Hematopoietic multipotent progenitor cell treated with erythropoietin and hydrocortisone succinate and interleukin-3 and kit ligand, for 8 days (in vitro differentiated cells): ENCODE results near the gene WNT3.
A peak's percentile ranks its signal among the peaks of the same experiment; 100 is the strongest.
"Not testable (repeated sequence)": the region's sequence is repeated elsewhere in the genome, so short reads cannot be mapped to it uniquely, and the experiment has no call there.

Source experiments
- DNase-seq: peaks from one replicate; pipeline ENCODE4 v3.0.0-alpha.2; 2015

WNT3 gene

DNA sequence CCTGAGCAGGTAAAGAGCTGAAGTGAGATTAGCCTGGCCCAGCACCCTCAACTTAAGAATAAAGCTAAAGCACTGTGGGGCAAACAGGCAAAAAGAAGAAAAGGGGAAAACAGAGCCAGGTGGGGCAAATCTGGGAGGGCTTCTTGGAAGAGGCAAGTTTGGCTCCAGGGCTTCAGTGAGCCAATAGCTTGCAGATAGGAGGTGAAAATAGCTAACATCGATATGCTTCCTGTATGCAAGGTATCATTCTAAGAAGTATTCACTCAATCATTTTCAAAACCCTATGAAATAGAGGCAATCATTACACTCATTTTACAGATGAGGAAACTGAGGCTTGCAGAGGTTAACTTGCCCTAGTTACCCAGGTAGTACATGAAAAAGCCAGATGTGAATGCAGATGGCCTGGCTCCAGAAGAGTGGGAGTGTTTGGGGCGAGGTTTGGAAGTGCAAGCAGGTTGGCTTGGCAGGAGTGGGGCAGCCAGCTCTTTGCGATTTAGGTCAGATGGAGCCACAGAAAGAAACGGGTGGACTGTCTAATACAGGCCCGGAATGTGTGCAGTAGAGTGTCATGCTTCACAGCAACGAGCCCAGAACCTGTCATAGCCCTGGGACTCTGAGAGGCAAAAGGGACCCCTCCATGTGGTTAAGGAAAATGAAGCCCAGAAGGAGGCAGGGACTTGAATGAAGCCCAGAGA, 5.7 kb downstream of the WNT3 start:
- DNase-seq, result no peak

DNA sequence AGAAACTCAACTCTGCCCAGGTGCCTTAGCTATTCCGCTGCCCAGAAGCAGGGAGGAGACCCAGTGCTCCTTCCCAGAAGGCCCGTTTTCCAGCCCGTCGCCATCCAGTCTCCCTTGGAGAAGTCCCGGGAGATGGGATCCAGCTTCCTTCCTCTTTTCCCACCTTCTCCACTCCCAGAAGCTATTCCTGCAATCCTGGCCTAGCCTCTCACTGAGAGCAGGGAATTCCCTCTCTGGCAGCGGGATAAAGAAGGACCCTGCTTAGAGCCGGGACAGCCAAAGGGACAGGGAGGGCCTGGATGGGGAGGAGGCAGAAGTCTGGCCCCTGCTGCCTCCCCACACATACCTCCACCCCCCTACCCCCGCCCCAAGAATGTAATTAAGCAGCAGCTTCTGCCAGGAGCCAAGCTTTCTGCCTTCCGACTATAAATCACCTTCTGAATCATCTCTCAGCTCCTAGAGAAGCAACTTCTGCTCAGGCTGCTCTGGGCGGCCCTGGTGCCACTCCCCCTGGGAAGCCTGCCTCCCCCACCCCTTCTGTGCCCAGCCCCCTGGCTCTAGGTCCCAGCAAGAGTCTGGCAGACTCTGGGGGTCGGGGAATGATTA, 6.4 kb downstream of the WNT3 start:
- no peak for DNase-seq

GRCh38 chr17:46810837-46811236, 7.7 kb downstream of the WNT3 start:
- DNase-seq, result no peak

DNA sequence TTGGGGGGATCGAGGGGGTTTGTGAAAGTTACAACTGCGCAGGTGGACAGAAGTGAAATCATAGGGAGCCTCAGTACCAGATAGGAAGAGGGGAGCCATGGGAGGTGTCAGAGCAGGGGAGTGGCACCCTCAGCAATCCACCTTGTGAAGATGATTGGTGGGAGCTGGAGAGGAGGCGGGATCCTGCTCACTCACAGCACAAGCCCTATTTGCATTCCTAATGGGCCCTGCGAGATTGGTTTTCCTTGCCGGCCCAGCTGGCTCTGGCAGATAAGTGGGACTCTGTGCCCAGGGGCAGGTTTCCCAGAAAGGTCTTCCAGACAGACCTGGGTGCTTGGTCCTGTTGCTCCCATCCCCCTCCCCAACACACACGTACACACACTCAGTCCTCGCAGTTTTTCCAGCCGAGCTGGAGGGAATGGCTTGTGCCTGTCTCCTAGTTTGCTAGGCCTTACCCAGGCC, 9.4 kb downstream of the WNT3 start:
- DNase-seq, result peak; percentile 41

GRCh38 chr17:46805771-46806170, 12.7 kb downstream of the WNT3 start:
- DNase-seq, result no peak

- DNase-seq, result no peak
Observed at GRCh38 chr17:46803544-46803943, 14.9 kb downstream of the WNT3 start.

DNA sequence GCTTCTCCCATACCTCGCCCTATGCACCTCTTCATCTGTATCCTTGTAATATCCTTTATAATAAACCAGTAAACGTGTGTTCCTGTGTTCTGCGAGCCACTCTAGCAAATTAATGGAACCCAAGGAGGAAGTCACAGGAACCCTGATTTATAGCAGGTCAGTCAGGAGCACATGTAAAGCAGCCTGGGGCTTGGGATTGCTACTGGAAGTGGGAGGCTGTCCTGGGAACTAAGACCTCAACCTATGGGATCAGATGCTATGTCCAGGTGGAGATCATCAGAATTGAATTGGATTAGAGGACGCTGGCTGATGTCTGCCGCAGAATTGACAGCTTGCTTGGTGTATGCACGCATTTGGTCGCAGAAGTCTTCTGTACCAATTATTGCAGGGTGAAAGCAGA, 15.7 kb downstream of the WNT3 start:
- DNase-seq, result no peak

DNA sequence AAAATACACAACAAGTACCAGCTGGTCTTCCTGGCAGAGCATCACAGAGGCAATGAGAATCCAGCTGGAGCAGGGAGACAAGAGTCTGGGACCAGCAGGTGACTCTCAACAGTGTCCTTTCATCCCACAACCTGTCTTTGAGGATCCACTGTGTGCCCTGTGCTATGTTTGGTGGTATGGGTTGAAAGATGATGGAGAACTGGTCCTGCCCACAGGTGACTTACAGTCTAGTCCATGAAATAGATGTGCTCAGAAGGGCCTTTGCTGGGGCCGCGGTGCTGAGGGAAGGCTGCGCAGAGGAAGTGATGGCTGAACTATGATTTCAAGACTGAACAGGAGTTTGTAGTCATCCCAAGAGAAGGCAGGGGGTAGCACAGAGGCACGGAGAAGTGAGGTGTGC, 17.9 kb downstream of the WNT3 start:
- DNase-seq, result no peak

DNA sequence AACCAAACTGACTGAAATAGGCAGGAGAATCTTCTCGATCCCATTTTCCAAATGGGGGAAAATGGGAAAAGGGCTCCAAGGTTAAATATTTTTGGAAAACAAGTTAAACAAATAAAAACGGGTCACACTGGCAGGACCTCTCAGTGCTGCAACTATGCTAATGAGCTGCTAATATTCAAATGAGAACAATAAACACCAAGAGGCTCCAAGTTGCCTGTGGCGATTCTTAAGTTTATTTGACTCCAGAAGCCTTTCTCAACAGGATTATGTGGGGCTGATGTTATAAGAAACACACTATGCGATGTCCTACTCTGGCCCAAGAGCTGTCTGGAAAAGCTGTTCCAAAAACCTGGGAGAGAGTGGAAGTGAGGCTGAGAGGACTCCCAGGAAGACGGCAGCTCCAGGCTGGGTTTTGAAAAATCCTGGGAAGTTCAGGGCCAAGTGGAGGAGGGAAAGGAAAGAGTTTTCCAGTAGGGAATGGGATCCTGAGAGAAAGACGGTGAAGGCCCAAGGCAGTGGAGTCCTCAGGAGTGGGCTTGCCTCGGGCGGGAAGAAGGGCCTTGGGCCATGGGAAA, 21.4 kb downstream of the WNT3 start:
- DNase-seq, result no peak

- no peak for DNase-seq
Observed at GRCh38 chr17:46796524-46796923, 22.0 kb downstream of the WNT3 start.

GRCh38 chr17:46796084-46796483, 22.4 kb downstream of the WNT3 start:
- no peak for DNase-seq

- DNase-seq, result no peak
Observed at GRCh38 chr17:46795379-46795952, 23.0 kb downstream of the WNT3 start.

DNA sequence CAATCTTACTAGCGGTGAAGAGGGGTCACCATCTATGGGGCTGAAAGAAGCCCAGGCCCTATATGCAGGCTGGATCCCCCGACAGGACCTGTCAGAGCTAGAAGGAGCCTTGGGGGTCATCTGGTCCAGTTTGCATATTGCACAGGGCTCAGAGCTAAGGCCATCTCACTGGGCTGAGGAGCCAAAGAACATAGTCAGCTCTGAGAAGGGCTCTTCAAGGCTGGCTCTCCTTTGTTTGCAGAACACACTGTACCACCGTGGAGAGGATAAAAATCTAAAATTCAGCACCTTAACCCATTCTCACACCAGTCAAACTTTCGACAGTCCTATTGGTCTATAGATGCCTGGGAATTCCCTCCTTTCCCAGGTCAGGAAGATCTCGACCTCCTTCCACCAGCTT, 24.2 kb downstream of the WNT3 start:
- DNase-seq, result no peak

- DNase-seq, result no peak
Observed at GRCh38 chr17:46793541-46793940, 25.0 kb downstream of the WNT3 start.

GRCh38 chr17:46793023-46793422, 25.5 kb downstream of the WNT3 start:
- DNase-seq, result not testable (repeated sequence)

DNA sequence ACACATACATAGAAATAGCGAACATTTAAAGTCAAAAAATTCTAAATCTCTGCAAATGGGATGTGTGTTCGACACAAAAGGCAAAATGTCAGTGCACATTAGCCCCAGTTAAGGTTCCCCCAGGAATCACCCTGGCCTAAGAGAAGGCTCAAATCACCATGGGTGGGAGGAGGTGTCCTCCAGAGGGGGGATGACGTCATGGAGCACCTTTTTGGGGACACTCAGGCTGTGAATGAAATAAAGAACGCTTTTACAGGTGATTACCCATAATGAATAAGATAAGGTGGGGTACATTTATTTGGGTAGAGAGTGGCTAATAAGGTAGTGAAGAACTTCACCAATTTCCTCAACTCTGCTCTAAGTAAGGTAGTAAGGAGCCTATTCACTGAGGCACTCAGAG, 26.4 kb downstream of the WNT3 start:
- DNase-seq, result no peak

GRCh38 chr17:46791531-46791930, 27.0 kb downstream of the WNT3 start:
- DNase-seq, result no peak

- DNase-seq, result no peak
Observed at GRCh38 chr17:46790216-46790615, 28.3 kb downstream of the WNT3 start.

- DNase-seq, result no peak
Observed at GRCh38 chr17:46789610-46790009, 28.9 kb downstream of the WNT3 start.

DNA sequence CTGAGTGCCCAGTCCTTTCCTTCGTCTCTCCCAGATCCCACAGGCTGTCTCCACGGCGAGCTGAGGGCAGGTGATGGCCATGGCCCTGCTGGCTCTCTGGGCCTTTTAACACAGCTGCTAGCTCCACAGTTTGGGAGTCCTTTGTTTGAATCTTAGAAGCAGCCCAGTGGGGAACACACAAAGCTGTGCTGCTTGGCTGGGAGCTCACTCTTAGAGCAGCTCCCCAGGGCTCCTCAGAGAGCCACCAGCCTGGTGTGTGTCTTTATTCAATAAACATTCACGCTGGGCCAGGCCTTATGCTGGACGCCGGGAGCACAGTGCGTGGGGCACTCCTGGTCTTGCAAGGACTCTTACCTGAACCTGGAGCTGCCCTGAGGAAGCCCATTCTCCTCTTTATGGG, 29.7 kb downstream of the WNT3 start:
- DNase-seq, result no peak

- no peak for DNase-seq
Observed at GRCh38 chr17:46788300-46788699, 30.2 kb downstream of the WNT3 start.

GRCh38 chr17:46787478-46787877, 31.0 kb downstream of the WNT3 start:
- no peak for DNase-seq

DNA sequence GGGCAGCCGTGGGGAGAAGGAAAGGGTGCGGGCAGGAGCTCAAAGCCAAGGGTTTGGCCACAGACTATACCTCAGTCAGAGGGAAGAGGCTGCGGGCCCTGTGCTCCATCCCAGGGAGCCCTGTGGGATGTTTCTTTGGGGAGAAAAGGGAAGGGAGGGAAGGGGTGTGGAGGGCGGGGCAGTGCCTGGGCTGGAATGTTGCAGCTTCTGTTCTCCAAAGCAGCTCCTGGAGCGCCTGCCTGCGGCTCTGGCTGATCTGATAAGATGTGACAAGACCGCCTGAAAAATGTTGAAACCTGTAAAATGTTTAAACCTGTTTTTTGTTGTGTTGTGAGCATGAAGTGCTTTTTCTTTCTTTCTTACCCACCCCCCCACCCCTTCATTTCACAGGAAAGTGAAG, 32.8 kb downstream of the WNT3 start:
- no peak for DNase-seq

GRCh38 chr17:46783031-46783593, 35.4 kb downstream of the WNT3 start:
- no peak for DNase-seq
